HG02571 (cell line): ENCODE data around the gene USP4.
"Not testable (repeated sequence)": the region's sequence is repeated elsewhere in the genome, so short reads cannot be mapped to it uniquely, and the experiment has no call there.

Source experiments
- ATAC-seq: cut with Tn5 transposase; IDR thresholded peaks from one replicate; pipeline ENCODE4 v1.9.1; 2021; ENCODE audit warnings: mild to moderate bottlenecking, moderate library complexity; ENCODE audit not compliant: unreplicated experiment

Gene USP4

GRCh38 chr3:49339941-49340800, at the start of gene USP4:
Gene USP4 (minus strand): TSS chr3:49340053. CDS start chr3:49340024, 29 bp downstream.
- peak; percentile 82 for ATAC-seq

GRCh38 chr3:49389297-49389696, 49.4 kb upstream of the USP4 start:
- ATAC-seq: no peak

- no peak for ATAC-seq
Measured at GRCh38 chr3:49388289-49388820, 48.5 kb upstream of the USP4 start.

- no peak for ATAC-seq
Measured at GRCh38 chr3:49387721-49388120, 47.9 kb upstream of the USP4 start.

- ATAC-seq: no peak
Measured at GRCh38 chr3:49386056-49386756, 46.4 kb upstream of the USP4 start.

- no peak for ATAC-seq
Measured at GRCh38 chr3:49385617-49386016, 45.8 kb upstream of the USP4 start.

GRCh38 chr3:49383387-49383786, 43.5 kb upstream of the USP4 start:
- ATAC-seq: no peak

GRCh38 chr3:49378249-49378895, 38.5 kb upstream of the USP4 start:
- ATAC-seq: no peak

- no peak for ATAC-seq
Measured at GRCh38 chr3:49377483-49377882, 37.6 kb upstream of the USP4 start.

GRCh38 chr3:49371946-49372345, 32.1 kb upstream of the USP4 start:
- ATAC-seq: no peak

- no peak for ATAC-seq
Measured at GRCh38 chr3:49370585-49371290, 30.9 kb upstream of the USP4 start.

GRCh38 chr3:49362561-49362960, 22.7 kb upstream of the USP4 start:
- ATAC-seq: no peak

- no peak for ATAC-seq
Measured at GRCh38 chr3:49359623-49360022, 19.8 kb upstream of the USP4 start.

GRCh38 chr3:49358884-49359225, 19.0 kb upstream of the USP4 start:
- no peak for ATAC-seq

GRCh38 chr3:49358217-49358883, 18.5 kb upstream of the USP4 start, which contains the start of gene GPX1:
Gene GPX1 (minus strand): TSS chr3:49358353. CDS start chr3:49358278, 75 bp downstream.
- peak; percentile 79 for ATAC-seq

- peak; percentile 29 for ATAC-seq
Measured at GRCh38 chr3:49357443-49358216, 17.8 kb upstream of the USP4 start.

GRCh38 chr3:49357095-49357442, 17.2 kb upstream of the USP4 start:
- ATAC-seq: not testable (repeated sequence)

GRCh38 chr3:49352890-49353421, 13.1 kb upstream of the USP4 start:
- ATAC-seq: no peak

- no peak for ATAC-seq
Measured at GRCh38 chr3:49352281-49352680, 12.4 kb upstream of the USP4 start.
